T-helper 9 cell (primary cell): ENCODE data around the gene REEP5.
"Not testable (repeated sequence)": the region's sequence is repeated elsewhere in the genome, so short reads cannot be mapped to it uniquely, and the experiment has no call there.

Experiments used
- DNase-seq: peaks from one replicate; pipeline ENCODE4 v3.0.0-alpha.2; 2020

REEP5 gene

GRCh38 chr5:112931473-112931872 lies 9.4 kb upstream of the REEP5 start:
- DNase-seq, result no peak

GRCh38 chr5:112930082-112930344 lies 8.0 kb upstream of the REEP5 start:
- DNase-seq, result no peak

- DNase-seq, result no peak
Observed at GRCh38 chr5:112929336-112930081, 7.5 kb upstream of the REEP5 start.

DNA sequence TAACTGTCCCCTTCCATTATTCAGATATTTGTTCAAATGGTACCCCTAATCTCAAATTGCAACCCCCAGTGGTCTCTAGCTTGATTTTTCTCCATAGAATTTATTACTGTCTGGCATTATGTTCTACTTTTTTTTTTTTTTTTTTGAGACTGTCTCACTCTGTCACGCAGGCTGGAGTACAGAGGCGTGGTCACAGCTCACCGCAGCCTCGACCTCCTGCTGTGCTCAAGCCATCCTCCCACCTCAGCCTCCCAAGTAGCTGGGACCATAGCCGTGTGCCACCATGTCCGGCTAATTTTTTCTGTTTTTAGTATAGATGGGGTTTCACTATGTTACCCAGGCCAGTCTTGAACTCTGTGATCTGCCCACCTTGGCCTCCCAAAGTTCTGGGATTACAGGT lies 2.0 kb upstream of the REEP5 start:
- DNase-seq, result no peak

- peak; percentile 8 for DNase-seq
Observed at GRCh38 chr5:112923148-112923917, 1.3 kb upstream of the REEP5 start.

GRCh38 chr5:112921026-112921832 lies 798 bp downstream of the REEP5 start:
- DNase-seq, result peak; percentile 38

DNA sequence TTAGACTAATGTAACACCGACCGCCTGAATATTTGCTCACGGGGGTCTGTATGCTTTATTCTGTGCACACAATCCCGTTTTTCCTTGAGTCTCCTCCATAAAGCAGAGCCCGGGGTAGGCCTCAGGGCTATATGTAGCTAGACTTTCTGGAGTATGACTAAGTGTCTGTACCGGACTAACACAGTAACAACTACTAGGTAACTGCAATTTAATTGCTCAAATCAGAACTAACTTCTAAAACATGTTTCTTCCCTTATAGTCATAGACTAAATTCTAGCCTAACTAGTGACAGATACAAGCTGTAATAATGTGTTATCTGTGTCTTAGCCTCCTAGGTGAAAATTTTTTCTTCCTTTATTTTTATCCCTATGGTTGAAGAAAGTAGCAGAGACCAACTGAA lies 2.1 kb downstream of the REEP5 start:
- DNase-seq, result no peak

- DNase-seq, result no peak
Observed at GRCh38 chr5:112918679-112919078, 3.3 kb downstream of the REEP5 start.

- no peak for DNase-seq
Observed at GRCh38 chr5:112918136-112918535, 3.9 kb downstream of the REEP5 start.

DNA sequence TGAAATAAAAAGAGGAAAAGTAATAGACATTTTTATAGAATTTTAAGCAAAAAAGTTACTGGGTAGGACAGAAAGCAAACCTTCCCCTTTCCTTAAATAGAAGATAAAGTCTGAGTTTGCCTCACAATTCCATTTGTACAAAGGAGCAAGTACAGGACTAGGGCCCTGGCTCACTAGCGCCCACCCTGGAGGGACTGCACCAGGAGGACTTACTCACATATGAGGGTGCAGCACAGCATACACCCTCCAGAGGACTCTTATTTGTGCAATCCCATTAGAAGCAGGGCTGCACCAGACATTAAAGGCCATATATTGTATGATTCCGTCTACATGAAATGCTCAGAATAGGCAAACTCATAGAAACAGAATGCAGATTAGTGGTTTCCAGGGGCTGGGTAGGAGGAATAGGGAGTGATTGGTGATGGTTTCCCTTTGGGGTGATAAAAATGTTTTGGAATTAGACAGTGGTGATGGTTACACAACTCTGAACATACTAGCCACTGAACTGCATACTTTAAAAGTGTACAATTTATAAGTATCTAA lies 4.5 kb downstream of the REEP5 start:
- DNase-seq, result no peak

- no peak for DNase-seq
Observed at GRCh38 chr5:112915831-112916230, 6.2 kb downstream of the REEP5 start.

- DNase-seq, result no peak
Observed at GRCh38 chr5:112914584-112914983, 7.4 kb downstream of the REEP5 start.

- DNase-seq, result no peak
Observed at GRCh38 chr5:112910529-112910928, 11.5 kb downstream of the REEP5 start.

GRCh38 chr5:112908854-112909253 lies 13.2 kb downstream of the REEP5 start:
- no peak for DNase-seq

DNA sequence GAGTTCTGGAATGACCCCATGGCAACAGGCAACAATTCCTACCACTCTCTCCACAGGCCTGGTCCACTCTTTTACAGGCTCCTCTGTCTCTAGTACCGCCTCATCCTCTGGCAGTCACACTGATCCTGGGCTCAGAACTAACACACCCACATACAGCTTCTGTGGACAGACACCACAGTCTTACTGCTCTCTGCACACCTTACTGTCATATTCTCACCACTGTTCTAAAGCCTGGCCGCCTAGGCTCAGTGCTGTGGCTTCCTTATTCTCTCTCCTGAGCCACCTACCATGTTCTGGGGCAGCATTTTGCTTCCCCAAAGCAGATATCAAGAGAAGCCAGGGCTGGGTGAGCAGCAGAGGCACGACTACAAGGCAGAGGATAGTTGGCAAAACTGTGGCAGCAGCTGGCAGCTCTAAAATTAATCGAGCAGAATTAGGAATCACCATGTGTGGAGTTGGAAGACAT lies 14.8 kb downstream of the REEP5 start:
- DNase-seq, result no peak

DNA sequence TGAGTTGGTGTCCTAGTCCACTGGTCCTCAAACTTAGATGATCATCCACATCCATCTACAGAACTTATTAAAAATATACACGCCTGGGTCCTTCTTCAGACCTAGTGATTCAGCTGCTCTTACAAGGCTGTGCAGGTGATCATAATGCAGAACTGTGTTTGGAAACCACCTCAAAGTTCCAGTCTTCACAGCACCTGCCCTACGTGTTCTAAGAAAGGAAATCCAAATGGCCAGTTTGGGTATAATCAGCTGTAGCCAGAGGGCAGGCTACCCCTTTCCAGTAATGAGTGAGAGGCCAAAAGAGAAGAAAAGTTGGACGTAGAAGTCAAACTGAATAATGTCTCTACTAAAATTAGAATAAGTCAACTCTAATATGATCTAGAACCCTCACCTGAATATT lies 15.4 kb downstream of the REEP5 start:
- no peak for DNase-seq

DNA sequence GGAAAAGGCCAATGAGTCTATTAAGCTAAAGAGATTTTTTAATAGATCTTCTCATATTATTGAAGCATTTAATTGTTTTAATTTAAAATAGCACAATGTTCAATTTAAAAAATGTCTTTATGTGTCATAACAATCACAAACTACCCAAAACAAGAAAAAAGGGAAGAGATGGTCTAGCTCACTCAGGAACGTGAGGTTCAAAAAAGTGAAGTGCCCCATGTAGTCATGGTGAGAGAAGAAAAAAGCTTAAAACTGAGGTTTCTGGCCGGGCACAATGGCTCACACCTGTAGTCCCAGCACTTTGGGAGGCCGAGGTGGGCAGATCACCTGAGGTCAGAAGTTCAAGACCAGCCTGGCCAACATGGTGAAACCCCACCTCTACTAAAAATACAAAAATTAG lies 17.0 kb downstream of the REEP5 start:
- not testable (repeated sequence) for DNase-seq

DNA sequence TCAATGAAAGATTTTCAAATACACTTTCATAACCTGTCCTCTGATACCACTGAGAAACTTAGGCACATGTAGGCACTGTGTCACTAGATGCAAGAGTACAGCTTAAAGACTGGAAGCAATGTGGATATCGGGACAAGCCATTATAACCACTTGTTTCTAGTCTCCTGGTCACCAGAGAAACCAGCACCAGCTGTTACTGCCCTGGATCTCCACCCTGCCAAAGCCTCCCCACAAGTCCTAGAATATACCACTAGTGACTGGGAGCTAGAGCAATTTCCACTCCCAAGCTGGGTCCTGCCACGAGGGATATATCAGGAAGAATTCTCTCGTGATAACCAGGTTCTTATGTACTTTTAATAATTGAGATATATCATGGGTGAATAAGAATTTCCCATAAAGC lies 19.5 kb downstream of the REEP5 start:
- DNase-seq, result no peak

DNA sequence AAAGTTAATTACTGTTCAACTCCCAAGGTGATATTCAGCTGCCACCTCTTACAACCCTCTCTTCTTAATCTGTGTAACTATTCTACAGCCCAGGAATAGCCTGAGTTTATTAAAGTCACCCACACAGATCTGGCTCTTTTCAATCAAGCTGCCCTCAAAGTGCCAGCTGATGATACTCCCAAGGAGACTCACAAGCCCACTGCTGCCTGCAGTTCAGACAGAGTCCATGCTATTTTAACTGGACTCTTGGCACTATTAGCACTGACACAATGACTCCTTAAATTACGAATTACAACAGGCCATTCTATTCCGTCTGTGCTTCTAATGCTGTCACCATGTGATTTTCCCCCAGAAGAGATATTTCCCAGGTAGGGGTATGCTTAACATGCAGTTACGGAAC lies 26.3 kb downstream of the REEP5 start:
- no peak for DNase-seq

DNA sequence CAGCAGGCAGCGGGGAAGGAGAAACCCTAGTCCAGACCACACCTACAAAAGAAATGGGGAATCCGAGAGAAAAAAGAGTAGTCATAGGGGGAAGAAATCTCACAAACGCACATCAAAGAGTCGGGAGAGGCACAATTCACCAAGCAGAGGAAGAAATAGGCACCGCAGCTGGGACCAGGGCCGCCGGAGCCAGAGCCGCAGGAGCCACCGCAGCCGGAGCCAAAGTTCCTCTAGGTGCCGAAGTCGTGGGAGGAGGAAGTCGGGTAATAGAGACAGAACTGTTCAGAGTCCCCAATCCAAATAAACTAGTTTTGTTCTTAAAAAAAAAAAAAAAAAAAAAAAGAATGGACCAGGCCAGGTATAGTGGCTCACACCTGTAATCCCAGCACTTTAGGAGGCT lies 29.3 kb downstream of the REEP5 start:
- no peak for DNase-seq

DNA sequence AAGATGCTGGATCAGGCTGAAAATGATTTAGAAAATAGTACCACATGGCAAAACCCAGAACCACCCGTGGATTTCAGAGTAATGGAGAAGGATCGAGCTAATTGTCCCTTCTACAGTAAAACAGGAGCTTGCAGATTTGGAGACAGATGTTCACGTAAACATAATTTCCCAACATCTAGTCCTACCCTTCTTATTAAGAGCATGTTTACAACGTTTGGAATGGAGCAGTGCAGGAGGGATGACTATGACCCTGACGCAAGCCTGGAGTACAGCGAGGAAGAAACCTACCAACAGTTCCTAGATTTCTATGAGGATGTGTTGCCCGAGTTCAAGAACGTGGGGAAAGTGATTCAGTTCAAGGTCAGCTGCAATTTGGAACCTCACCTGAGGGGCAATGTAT lies 30.0 kb downstream of the REEP5 start:
- DNase-seq, result not testable (repeated sequence)

- DNase-seq, result no peak
Observed at GRCh38 chr5:112886975-112887374, 35.1 kb downstream of the REEP5 start.

DNA sequence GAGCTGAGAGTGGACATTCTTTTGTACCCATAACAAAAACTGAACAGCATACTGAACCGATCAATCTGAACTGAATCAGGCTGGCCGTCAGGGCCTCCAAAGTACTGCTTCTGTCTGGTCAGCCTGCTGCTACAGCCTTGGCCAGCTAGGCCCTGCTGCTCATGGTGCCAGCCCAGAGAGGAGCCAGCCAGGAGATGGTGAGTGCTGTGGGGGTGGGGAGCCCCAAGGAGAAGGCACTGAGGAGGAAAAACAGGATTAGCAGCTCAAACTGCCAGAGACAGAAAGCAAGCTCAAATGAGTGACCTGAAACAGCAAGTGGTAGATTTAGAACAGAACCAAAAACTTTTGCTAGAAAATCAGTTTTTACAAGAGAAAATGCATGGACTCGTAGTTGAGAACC lies 37.0 kb downstream of the REEP5 start:
- no peak for DNase-seq
